K562 (cell line): Measurements from ENCODE around the gene DACT1. TPM values are rescaled to one million over a fixed set of nuclear protein-coding genes. Genes with fewer than 3 reads are reported as not detected.

Experiments used
- ATAC-seq: fragments of 200-7000 bp; cut with Tn5 transposase; 3 replicates; pipeline ENCODE4 v1.9.1; 2020; ENCODE audit warnings: moderate library complexity
- BruUV-seq: library from RNA; stranded (reverse); fragments of 400-500 nt; replicated peaks from 2 replicates; lab custom pipeline; 2021; lab: Mats Ljungman, UMichigan
- CTCF ChIA-PET: fragments of 300-600 bp; formaldehyde crosslinking; extraction: SDS; loops from one replicate; lab custom pipeline; 2021; ENCODE audit warnings: low intra/inter-chr PET ratio; lab: Yijun Ruan, JAX
- POLR2A ChIA-PET: fragments of 300-600, 350-650 bp; sonication (Branson Sonifier 250); formaldehyde crosslinking; extraction: SDS; loops from one replicate; lab custom pipeline; 2021; ENCODE audit warnings: antibody characterized with exemption, inconsistent platforms; lab: Yijun Ruan, JAX
- DNase-seq, 4 experiments: peaks; one replicate each; pipeline versions ENCODE4 v3.0.0 to v3.0.0-alpha.2; 2011 to 2018; ENCODE audit warnings: low spot score in 3 of 4, mixed read lengths in 3 of 4; ENCODE audit errors: extremely low read depth in 1 of 4
- FAIRE-seq: peaks from 2 replicates; lab custom pipeline; 2011; peaks lifted over from hg19 to GRCh38; lab: Jason Lieb, UNC
- H2AFZ ChIP-seq: 2 replicates; pipeline ENCODE4 v1.6.0; 2011; ENCODE audit warnings: low read depth, low read length, control low read depth, inconsistent platforms
- H3K27ac ChIP-seq: fragments of 200-600 bp; 3 replicates; pipeline ENCODE4 v1.8.0; 2011; ENCODE audit warnings: low read depth, mild to moderate bottlenecking, control low read depth, inconsistent platforms, low read length, moderate library complexity, mixed read lengths; ENCODE audit errors: extremely low read depth
- H3K27me3 ChIP-seq, 2 experiments: fragments of 300-600 bp in 1 of 2; 2 replicates in 1 of 2; 3 replicates in 1 of 2; pipeline versions ENCODE4 v1.6.0 to v1.8.0; 2011; ENCODE audit warnings: inconsistent platforms in 2 of 2, low read length in 2 of 2, mild to moderate bottlenecking in 1 of 2, mixed read lengths in 1 of 2, moderate library complexity in 1 of 2; ENCODE audit not compliant: control insufficient read depth in 2 of 2, insufficient read depth in 2 of 2
- H3K36me3 ChIP-seq: fragments of 300-600 bp; 3 replicates; pipeline ENCODE4 v1.8.0; 2011; ENCODE audit warnings: mild to moderate bottlenecking, low read length, inconsistent platforms; ENCODE audit not compliant: control insufficient read depth, insufficient read depth
- H3K4me1 ChIP-seq, 2 experiments: fragments of 200-600 bp in 1 of 2; replicated peaks in 1 of 2; 2 replicates in 1 of 2; 3 replicates in 1 of 2; pipeline versions ENCODE4 v1.5.1 to v1.8.0; 2011; ENCODE audit warnings: inconsistent platforms in 2 of 2, low read length in 2 of 2, mild to moderate bottlenecking in 1 of 2, mixed read lengths in 1 of 2, moderate library complexity in 1 of 2; ENCODE audit not compliant: control insufficient read depth in 2 of 2, insufficient read depth in 2 of 2
- H3K4me2 ChIP-seq: 2 replicates; pipeline ENCODE4 v1.6.1; 2011; ENCODE audit warnings: low read length, control low read depth, inconsistent platforms, mixed read lengths; ENCODE audit not compliant: insufficient read depth
- H3K4me3 ChIP-seq: fragments of 200-600 bp; sonication (generic), shearing (Covaris generic); 2 replicates; pipeline ENCODE4 v1.5.1; 2016; ENCODE audit warnings: control low read depth, inconsistent platforms
- H3K79me2 ChIP-seq: fragments of 200-600 bp; 3 replicates; pipeline ENCODE4 v1.8.0; 2011; ENCODE audit warnings: low read length, inconsistent platforms; ENCODE audit not compliant: control insufficient read depth, insufficient read depth
- H3K9ac ChIP-seq, 2 experiments: 2 replicates each; pipeline versions ENCODE4 v1.6.0 to v1.6.1; 2011; ENCODE audit warnings: low read depth in 2 of 2, low read length in 2 of 2, control low read depth in 1 of 2, inconsistent platforms in 1 of 2, mild to moderate bottlenecking in 1 of 2, mixed read lengths in 1 of 2; ENCODE audit not compliant: insufficient read depth in 1 of 2
- H3K9me1 ChIP-seq: one replicate; pipeline ENCODE4 v1.6.0; 2011; ENCODE audit warnings: inconsistent platforms, mild to moderate bottlenecking, low read length, moderate library complexity; ENCODE audit not compliant: control insufficient read depth, insufficient read depth
- H3K9me3 ChIP-seq: replicated peaks from 2 replicates; pipeline ENCODE4 v1.5.1; 2011; ENCODE audit warnings: low read depth, low read length, inconsistent platforms; ENCODE audit not compliant: control insufficient read depth, insufficient read depth
- H4K20me1 ChIP-seq: replicated peaks from 2 replicates; pipeline ENCODE4 v1.6.1; 2011; ENCODE audit warnings: low read length, inconsistent platforms, mixed read lengths; ENCODE audit not compliant: control insufficient read depth, insufficient read depth
- NCOA6 ChIP-seq: fragments of 450-650 bp; IDR thresholded peaks from 2 replicates; pipeline ENCODE4 v1.6.1; 2017; ENCODE audit warnings: mild to moderate bottlenecking
- SIN3B ChIP-seq: fragments of 450-650 bp; IDR thresholded peaks from 2 replicates; pipeline ENCODE4 v1.6.1; 2017; ENCODE audit warnings: low read depth, mild to moderate bottlenecking, moderate library complexity
- ZNF253 ChIP-seq: fragments of 250-450 bp; sonication (Bioruptor Pico); conservative IDR thresholded peaks from 2 replicates; pipeline ENCODE4 v1.6.1; 2021; ENCODE audit warnings: mild to moderate bottlenecking
- WGBS: fragments of 100-300 bp; shearing (Covaris generic); methylation state at CpG from one replicate; pipeline ENCODE4 v1.1.6; 2016; ENCODE audit warnings: low coverage, mixed read lengths; ENCODE audit not compliant: insufficient coverage; ENCODE audit errors: missing lambda C conversion rate; 5-methylcytosine and 5-hydroxymethylcytosine counted together
- in situ Hi-C: fragments of 300-500 bp; cut with MboI; formaldehyde crosslinking; loops from 4 replicates; pipeline ENCODE4 v1.15.0; 2018; ENCODE audit warnings: inconsistent platforms, mixed read lengths
- intact Hi-C: fragments of 100-400 bp; cut with micrococcal nuclease; formaldehyde crosslinking; loops from 2 replicates; pipeline ENCODE4 v1.14.2; 2022
- polyA plus RNA-seq, 8 experiments: library from polyadenylated mRNA; depleted of rRNA in 4 of 8; stranded (reverse) in 5 of 8; unstranded in 3 of 8; fragments of >200 nt; fragmentation: Nextera tagmentation in 2 of 8; fragmentation: Illumina TruSeq in 1 of 8; extraction: Ambion mirVana in 2 of 8; extraction: Trizol in 1 of 8; gene quantifications; 2 replicates each; pipeline versions ENCODE4 v1.2.1 to v1.2.3, GENCODE V29; 2011 to 2014; ENCODE audit warnings: inconsistent platforms in 1 of 8, missing spikeins in 1 of 8
- total RNA-seq, 7 experiments: library from RNA; depleted of rRNA in 6 of 7; stranded (reverse); fragments of >200 nt in 6 of 7; fragmentation: Illumina TruSeq in 2 of 7; extraction: Trizol in 2 of 7; gene quantifications; 2 replicates each; pipeline versions ENCODE4 v1.2.1 to v1.2.3, GENCODE V29; 2011 to 2021; ENCODE audit warnings: low replicate concordance in 1 of 7
- TF ChIP-seq, protein P1 (sequence below): fragments of 450-650 bp; formaldehyde crosslinking; IDR thresholded peaks from 2 replicates; pipeline ENCODE4 v1.4.0; 2020; ENCODE audit warnings: mild to moderate bottlenecking, mixed read lengths
- TF ChIP-seq, protein P2 (sequence below): sonication (generic); formaldehyde crosslinking; IDR thresholded peaks from 2 replicates; pipeline ENCODE4 v1.8.0; 2023; ENCODE audit warnings: mild to moderate bottlenecking, missing genetic modification reagents
- TF ChIP-seq, protein P3 (sequence below): fragments of 250-450 bp; sonication (Bioruptor Pico); IDR thresholded peaks from 2 replicates; pipeline ENCODE4 v1.4.0; 2020; ENCODE audit warnings: mild to moderate bottlenecking, moderate library complexity
- TF ChIP-seq, protein P4 (sequence below): fragments of 250-450 bp; sonication (Bioruptor Pico); IDR thresholded peaks from 2 replicates; pipeline ENCODE4 v1.6.1; 2021; ENCODE audit warnings: mild to moderate bottlenecking
- TF ChIP-seq, protein P5 (sequence below), 2 experiments: fragments of 450-650 bp in 1 of 2; sonication (generic) in 1 of 2; formaldehyde crosslinking in 1 of 2; IDR thresholded peaks; 2 replicates each; pipeline versions ENCODE4 v1.7.1 to v1.9.0; 2016 to 2022; ENCODE audit warnings: inconsistent platforms in 1 of 2, mild to moderate bottlenecking in 1 of 2, missing genetic modification reagents in 1 of 2

DACT1 gene
- total and polyA plus RNA-seq, 9 of the 15 experiments (the other 6 are each of a cell fraction or from before 2014, with no cell fraction given): 0.07 to 0.30 (median 0.13) TPM

DNA sequence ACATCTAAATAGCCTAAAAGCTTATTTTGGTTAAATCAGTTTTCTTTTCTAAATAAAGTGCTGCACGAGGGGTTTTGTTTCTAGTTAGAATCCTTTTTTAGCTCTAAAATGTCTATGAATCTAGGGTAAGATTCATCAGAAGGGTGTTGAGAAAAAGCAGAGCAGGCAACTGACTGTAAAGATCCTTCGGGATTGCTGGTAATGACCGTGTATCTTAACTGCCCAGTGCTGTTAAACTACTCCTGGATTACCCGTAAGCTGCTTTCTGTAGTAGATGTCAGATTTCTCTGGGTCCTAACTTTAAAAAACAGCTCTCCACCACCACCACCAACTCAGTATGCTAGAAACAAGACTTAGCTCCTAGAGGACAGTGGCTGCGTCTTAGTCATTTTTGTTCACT lies 39.2 kb downstream of the DACT1 start:
- no peak overlapping the region for H2AFZ ChIP-seq
- BruUV-seq: no TSS peak
- H3K4me1 ChIP-seq: no peaks in the 10 kb centered on the region
- WGBS: 0% methylated on average over 5 of the region's 5 CpGs
- no peak overlapping the region for H3K9ac ChIP-seq
- no peak overlapping the region for H3K27ac ChIP-seq
- ATAC-seq (no peak), FAIRE-seq (no peak), DNase-seq (no peak)
- H3K9me3 ChIP-seq: no peaks in the 10 kb centered on the region
- no peaks in the 10 kb centered on the region for H3K79me2 ChIP-seq
- no peak overlapping the region for H3K4me3 ChIP-seq
- intact Hi-C loops: no loop called here
- H3K36me3 ChIP-seq: no peaks in the 10 kb centered on the region
- no peaks in the 10 kb centered on the region for H3K9me1 ChIP-seq
- CTCF ChIA-PET: no interaction called here
- H3K4me2 ChIP-seq: no peak overlapping the region
- H3K27me3 ChIP-seq: peaks cover 0 to 3% of the 10 kb centered on the region in 2 experiments; a peak in 1 of 5 replicates
- in situ Hi-C loops: no loop called here
- POLR2A ChIA-PET: no interaction called here
- H4K20me1 ChIP-seq: no peaks in the 10 kb centered on the region
- TF ChIP-seq, protein P1, sequence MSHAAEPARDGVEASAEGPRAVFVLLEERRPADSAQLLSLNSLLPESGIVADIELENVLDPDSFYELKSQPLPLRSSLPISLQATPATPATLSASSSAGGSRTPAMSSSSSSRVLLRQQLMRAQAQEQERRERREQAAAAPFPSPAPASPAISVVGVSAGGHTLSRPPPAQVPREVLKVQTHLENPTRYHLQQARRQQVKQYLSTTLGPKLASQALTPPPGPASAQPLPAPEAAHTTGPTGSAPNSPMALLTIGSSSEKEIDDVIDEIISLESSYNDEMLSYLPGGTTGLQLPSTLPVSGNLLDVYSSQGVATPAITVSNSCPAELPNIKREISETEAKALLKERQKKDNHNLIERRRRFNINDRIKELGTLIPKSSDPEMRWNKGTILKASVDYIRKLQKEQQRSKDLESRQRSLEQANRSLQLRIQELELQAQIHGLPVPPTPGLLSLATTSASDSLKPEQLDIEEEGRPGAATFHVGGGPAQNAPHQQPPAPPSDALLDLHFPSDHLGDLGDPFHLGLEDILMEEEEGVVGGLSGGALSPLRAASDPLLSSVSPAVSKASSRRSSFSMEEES (CRISPR knock-in tag): no peak
- TF ChIP-seq ZNF253 (no peak), NCOA6 (no peak), SIN3B (no peak)
- TF ChIP-seq, protein P2, sequence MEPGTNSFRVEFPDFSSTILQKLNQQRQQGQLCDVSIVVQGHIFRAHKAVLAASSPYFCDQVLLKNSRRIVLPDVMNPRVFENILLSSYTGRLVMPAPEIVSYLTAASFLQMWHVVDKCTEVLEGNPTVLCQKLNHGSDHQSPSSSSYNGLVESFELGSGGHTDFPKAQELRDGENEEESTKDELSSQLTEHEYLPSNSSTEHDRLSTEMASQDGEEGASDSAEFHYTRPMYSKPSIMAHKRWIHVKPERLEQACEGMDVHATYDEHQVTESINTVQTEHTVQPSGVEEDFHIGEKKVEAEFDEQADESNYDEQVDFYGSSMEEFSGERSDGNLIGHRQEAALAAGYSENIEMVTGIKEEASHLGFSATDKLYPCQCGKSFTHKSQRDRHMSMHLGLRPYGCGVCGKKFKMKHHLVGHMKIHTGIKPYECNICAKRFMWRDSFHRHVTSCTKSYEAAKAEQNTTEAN (CRISPR knock-in tag): no peak
- TF ChIP-seq, protein P3, sequence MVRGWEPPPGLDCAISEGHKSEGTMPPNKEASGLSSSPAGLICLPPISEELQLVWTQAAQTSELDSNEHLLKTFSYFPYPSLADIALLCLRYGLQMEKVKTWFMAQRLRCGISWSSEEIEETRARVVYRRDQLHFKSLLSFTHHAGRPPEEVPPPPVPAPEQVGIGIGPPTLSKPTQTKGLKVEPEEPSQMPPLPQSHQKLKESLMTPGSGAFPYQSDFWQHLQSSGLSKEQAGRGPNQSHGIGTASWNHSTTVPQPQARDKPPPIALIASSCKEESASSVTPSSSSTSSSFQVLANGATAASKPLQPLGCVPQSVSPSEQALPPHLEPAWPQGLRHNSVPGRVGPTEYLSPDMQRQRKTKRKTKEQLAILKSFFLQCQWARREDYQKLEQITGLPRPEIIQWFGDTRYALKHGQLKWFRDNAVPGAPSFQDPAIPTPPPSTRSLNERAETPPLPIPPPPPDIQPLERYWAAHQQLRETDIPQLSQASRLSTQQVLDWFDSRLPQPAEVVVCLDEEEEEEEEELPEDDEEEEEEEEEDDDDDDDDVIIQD (CRISPR knock-in tag): no peak
- TF ChIP-seq, protein P4, sequence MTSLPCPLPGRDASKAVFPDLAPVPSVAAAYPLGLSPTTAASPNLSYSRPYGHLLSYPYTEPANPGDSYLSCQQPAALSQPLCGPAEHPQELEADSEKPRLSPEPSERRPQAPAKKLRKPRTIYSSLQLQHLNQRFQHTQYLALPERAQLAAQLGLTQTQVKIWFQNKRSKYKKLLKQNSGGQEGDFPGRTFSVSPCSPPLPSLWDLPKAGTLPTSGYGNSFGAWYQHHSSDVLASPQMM (CRISPR knock-in tag): no peak
- TF ChIP-seq, protein P5, sequence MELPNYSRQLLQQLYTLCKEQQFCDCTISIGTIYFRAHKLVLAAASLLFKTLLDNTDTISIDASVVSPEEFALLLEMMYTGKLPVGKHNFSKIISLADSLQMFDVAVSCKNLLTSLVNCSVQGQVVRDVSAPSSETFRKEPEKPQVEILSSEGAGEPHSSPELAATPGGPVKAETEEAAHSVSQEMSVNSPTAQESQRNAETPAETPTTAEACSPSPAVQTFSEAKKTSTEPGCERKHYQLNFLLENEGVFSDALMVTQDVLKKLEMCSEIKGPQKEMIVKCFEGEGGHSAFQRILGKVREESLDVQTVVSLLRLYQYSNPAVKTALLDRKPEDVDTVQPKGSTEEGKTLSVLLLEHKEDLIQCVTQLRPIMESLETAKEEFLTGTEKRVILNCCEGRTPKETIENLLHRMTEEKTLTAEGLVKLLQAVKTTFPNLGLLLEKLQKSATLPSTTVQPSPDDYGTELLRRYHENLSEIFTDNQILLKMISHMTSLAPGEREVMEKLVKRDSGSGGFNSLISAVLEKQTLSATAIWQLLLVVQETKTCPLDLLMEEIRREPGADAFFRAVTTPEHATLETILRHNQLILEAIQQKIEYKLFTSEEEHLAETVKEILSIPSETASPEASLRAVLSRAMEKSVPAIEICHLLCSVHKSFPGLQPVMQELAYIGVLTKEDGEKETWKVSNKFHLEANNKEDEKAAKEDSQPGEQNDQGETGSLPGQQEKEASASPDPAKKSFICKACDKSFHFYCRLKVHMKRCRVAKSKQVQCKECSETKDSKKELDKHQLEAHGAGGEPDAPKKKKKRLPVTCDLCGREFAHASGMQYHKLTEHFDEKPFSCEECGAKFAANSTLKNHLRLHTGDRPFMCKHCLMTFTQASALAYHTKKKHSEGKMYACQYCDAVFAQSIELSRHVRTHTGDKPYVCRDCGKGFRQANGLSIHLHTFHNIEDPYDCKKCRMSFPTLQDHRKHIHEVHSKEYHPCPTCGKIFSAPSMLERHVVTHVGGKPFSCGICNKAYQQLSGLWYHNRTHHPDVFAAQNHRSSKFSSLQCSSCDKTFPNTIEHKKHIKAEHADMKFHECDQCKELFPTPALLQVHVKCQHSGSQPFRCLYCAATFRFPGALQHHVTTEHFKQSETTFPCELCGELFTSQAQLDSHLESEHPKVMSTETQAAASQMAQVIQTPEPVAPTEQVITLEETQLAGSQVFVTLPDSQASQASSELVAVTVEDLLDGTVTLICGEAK (IDR thresholded peaks at IDR 0.05): no peak
- TF ChIP-seq, protein P5 (CRISPR knock-in tag; IDR thresholded peaks at IDR 0.05): no peak
